GM08714 (cell line): Measurements from ENCODE around the gene DCPS.
"Not testable (repeated sequence)": the region's sequence is repeated elsewhere in the genome, so short reads cannot be mapped to it uniquely, and the experiment has no call there.

ENCODE experiments used
- H3K4me3 ChIP-seq: fragments of 200-500 bp; sonication (Bioruptor generic); 2 replicates; pipeline ENCODE4 v1.5.1; 2014; ENCODE audit warnings: mild to moderate bottlenecking, low read length, inconsistent platforms
- ZNF274 ChIP-seq: IDR thresholded peaks from 2 replicates; pipeline ENCODE4 v1.6.1; 2012; ENCODE audit warnings: mild to moderate bottlenecking, low read depth, low read length

DCPS gene

GRCh38 chr11:126279191-126279590 lies 24.7 kb upstream of the DCPS start:
- no peak overlapping the region for H3K4me3 ChIP-seq
- TF ChIP-seq ZNF274: no peak

- H3K4me3 ChIP-seq: no peak overlapping the region
- no peak for TF ChIP-seq ZNF274
These were observed 23.3 kb upstream of the DCPS start for GRCh38 chr11:126280595-126280994.

GRCh38 chr11:126281245-126281644 lies 22.6 kb upstream of the DCPS start:
- TF ChIP-seq ZNF274: no peak
- no peak overlapping the region for H3K4me3 ChIP-seq

GRCh38 chr11:126281666-126282175 lies 22.1 kb upstream of the DCPS start:
- H3K4me3 ChIP-seq: no peak overlapping the region
- no peak for TF ChIP-seq ZNF274

GRCh38 chr11:126282361-126282735 lies 21.5 kb upstream of the DCPS start:
- TF ChIP-seq ZNF274: no peak
- peak overlapping the region; percentile 81; the same call in 1 of the 2 replicates for H3K4me3 ChIP-seq

GRCh38 chr11:126282736-126283591 lies 20.9 kb upstream of the DCPS start, which contains the start of gene TIRAP:
TIRAP (plus strand) TSS chr11:126283093; CDS start chr11:126290895, 7,802 bp downstream.
- peak within 1 kb of the TSS; percentile 81 for H3K4me3 ChIP-seq
- TF ChIP-seq ZNF274: no peak

- TF ChIP-seq ZNF274: no peak
- H3K4me3 ChIP-seq: no peak overlapping the region; the same call in 1 of the 2 replicates
These were observed 19.0 kb upstream of the DCPS start for GRCh38 chr11:126284829-126285228.

- H3K4me3 ChIP-seq: no peak overlapping the region
- TF ChIP-seq ZNF274: no peak
These were observed 15.6 kb upstream of the DCPS start for GRCh38 chr11:126288237-126288636.

GRCh38 chr11:126290887-126291286 lies 13.0 kb upstream of the DCPS start:
- no peak overlapping the region for H3K4me3 ChIP-seq
- no peak for TF ChIP-seq ZNF274

- H3K4me3 ChIP-seq: no peak overlapping the region
- TF ChIP-seq ZNF274: no peak
These were observed 10.1 kb upstream of the DCPS start for GRCh38 chr11:126293726-126294125.

- no peak for TF ChIP-seq ZNF274
- H3K4me3 ChIP-seq: no peak overlapping the region
These were observed 6.9 kb upstream of the DCPS start for GRCh38 chr11:126297004-126297403.

GRCh38 chr11:126304457-126305075 lies 706 bp downstream of the DCPS start:
- no peak for TF ChIP-seq ZNF274
- peak overlapping the region; percentile 92 for H3K4me3 ChIP-seq

GRCh38 chr11:126305699-126306098 lies 1.8 kb downstream of the DCPS start:
- peak overlapping the region; percentile 1; the same call in 1 of the 2 replicates for H3K4me3 ChIP-seq
- TF ChIP-seq ZNF274: no peak

- no peak overlapping the region for H3K4me3 ChIP-seq
These were observed 3.8 kb downstream of the DCPS start for GRCh38 chr11:126307706-126308105.

GRCh38 chr11:126308271-126308671 lies 4.4 kb downstream of the DCPS start:
- H3K4me3 ChIP-seq: no peak overlapping the region
- no peak for TF ChIP-seq ZNF274

More at GRCh38 chr11:126307706-126308105, 3.8 kb downstream of the DCPS start:
- no peak for TF ChIP-seq ZNF274

- H3K4me3 ChIP-seq: not testable (repeated sequence)
These were observed 4.9 kb downstream of the DCPS start for GRCh38 chr11:126308771-126309170.
